ENCODE measurements around the gene PEX11G.

The PEX11G gene

DNA sequence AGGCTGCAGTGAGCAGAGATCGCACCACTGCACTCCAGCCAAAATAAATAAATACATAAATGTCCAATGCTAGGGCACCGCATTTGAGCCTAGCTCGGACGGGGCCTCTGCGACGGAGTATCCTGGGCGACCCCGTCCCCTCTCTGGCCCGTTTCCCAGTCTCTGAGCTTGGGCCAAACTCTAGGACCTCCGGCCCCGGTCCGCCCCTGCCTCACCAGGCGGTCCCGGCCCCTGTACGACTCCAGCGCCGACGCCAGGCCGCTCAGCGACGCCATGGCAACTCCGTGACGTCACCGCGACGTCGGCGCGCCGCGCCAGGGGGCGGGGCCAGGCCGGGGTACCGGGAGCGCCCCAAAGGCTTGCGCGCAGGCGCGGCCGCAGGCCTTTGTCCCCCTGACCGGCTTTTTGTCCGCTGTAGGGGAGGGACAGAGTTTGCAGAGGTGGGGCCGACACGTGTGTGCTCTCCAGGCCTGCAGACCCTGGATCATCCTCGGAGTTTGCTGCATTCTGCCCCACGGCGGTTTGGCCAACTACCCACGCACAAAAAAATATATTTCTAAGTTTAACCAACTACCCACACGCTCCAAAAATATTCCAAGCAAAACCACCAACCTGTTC lies at the start of gene PEX11G:
PEX11G (minus strand) TSS at position 300 of the 618 bp plus-strand sequence; CDS start at position 275, 25 bp downstream.
- peak; percentile 91 to 93 for DNase-seq

DNA sequence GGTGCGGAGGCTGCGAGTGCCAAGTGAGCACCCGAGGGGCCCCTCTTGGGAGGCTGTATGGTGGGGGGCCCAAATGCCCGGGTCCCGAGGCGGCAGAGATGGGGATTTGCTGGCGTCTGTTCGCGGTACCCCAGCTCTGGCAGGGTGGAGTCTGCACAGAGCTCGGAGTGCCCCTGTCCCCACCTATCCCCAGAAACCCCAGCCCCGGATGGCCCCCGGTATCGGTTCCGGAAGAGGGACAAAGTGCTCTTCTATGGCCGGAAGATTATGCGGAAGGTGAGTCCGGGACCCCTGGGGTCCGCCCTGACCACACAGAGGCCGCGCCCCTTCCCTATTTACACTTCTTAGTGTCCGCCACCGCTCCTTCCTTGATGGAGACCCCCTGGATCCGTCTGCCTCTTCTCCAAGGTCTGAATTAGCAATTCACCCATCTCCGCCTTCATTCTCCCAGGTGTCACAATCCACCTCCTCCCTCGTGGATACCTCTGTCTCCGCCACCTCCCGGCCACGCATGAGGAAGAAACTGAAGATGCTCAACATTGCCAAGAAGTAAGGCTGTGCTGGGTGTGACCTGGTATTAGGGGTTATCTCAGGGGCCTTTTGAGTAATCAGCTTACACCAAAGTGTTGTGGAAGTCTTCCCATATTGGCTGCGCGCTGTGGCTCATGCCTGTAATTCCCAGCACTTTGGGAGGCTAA lies 47.3 kb upstream of the PEX11G start:
- no peak for DNase-seq

DNA sequence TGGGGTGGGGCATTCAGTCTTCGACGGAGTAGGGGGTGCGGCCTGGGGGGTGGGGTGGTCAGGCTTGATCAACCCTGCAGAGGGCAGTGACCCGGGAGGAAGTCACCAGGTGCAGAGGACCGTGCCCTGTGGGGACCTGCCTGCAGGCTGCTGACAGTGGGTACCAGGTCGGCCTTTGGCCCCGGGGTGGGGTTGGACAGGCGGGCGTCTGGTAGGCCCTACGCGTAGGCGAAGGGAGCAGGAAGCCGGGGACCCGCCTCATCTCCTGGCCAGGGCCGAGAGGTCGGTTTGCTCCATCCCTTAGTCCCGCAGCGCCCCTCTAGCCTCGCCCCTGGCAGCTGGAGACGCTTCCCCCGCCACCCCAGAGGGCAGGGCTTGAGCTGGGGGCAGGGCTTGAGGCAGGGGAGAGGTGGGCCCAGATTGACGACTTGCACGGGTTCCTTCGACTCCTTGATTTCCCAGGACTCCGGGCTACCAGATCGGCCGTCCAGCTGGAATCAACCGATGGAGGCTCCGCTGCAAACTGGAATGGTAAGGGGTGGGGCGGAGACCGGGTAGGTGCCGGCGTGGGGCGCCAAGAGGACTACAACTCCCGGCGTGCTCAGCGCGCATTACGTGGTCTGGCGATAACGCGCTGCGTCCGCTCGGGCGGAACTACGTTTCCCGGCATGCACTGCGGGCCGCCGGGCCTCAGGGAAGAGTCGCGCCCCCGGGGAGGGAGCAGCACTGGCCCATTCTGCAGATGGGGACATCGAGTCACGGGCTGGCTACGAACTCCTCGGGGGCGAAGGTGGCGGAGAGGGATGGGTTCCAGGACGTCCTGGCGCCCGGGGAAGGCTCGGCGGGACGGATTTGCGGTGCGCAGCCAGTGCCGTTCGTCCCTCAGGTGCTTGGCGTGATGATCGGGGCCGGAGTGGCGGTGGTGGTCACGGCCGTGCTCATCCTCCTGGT lies 46.5 kb upstream of the PEX11G start, which contains the start of gene PNPLA6:
PNPLA6 (plus strand) TSS at position 671 of the 951 bp plus-strand sequence; CDS start at position 743, 72 bp downstream.
- peak; percentile 94 to 95 for DNase-seq

DNA sequence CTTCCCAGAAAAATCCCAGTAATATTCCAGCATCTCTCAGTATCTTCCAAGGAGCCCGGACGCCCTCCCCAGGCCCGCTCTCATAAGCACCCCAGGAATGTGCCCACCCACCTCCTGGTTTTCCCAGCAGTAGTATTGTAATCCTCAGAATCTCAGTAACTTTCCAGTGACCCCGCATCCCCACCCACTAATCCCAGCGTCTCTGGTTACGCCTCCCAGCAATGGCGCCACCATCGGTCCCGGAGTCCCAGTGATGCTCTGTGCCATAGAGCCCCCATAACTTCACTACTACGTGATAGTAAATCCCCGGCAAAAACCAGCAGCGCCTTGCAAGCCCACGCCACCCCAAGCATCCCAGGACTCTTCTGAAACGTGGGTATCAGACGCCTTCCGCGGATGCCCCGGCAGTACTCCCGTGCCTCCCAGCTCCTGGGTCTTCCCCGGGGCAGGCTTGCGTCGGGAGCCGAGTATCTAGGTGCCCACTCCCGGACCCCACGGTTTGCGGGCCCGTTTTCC lies 45.8 kb upstream of the PEX11G start:
- DNase-seq = peak; percentile 54 to 65

DNA sequence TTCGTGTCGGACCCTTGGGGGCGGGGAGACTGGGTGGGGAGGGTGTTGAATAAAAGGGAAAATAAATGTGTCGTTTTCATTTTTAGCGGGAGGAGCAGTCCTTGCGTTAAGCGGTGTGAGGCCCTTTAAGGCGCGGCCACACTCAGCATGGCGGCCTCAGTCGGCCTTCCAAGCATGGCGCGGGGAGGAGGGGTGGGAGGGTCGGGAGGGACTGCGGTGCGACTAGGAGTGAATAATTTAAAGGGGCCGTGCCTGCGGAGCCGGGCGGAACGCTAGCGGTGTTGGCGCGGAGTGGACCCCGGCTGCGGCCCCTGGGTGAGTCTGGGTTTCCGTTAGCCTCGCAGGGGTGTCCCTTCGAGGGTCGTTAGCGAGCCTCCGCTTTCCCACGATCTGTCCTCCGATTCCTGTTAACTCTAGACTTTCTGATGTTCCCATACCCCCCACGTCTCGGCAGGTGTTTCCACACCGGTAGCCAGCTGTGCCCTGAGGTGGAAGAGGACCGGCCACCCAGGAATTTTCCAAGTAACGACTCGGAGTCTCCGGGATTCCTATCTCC lies 45.2 kb upstream of the PEX11G start:
- peak; percentile 81 to 84 for DNase-seq

DNA sequence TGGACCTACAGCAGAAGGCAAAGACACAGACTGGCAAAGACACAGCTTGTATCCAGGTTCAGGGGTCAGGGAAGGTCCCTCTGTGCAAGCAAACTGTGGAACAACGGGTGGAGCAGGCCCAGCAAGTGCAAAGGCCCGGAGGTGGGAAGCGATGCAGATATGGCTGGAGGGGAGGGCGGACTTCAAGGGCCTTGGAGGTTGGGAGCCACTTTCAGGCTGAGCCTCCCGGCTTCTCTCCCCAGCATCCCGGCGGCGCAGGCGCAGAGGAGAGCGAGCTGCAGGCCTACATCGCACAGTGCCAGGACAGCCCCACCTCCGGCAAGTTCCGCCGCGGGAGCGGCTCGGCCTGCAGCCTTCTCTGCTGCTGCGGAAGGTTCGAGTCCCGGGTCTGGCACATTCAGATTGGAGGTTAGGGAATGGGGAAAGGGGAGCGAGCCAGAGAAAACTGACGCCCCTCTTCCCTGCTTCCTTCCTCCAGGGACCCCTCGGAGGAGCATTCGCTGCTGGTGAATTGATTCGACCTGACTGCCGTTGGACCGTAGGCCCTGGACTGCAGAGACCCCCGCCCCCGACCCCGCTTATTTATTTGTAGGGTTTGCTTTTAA lies 44.5 kb upstream of the PEX11G start:
- peak in 1 of 2 experiments; percentile 9 for DNase-seq

DNA sequence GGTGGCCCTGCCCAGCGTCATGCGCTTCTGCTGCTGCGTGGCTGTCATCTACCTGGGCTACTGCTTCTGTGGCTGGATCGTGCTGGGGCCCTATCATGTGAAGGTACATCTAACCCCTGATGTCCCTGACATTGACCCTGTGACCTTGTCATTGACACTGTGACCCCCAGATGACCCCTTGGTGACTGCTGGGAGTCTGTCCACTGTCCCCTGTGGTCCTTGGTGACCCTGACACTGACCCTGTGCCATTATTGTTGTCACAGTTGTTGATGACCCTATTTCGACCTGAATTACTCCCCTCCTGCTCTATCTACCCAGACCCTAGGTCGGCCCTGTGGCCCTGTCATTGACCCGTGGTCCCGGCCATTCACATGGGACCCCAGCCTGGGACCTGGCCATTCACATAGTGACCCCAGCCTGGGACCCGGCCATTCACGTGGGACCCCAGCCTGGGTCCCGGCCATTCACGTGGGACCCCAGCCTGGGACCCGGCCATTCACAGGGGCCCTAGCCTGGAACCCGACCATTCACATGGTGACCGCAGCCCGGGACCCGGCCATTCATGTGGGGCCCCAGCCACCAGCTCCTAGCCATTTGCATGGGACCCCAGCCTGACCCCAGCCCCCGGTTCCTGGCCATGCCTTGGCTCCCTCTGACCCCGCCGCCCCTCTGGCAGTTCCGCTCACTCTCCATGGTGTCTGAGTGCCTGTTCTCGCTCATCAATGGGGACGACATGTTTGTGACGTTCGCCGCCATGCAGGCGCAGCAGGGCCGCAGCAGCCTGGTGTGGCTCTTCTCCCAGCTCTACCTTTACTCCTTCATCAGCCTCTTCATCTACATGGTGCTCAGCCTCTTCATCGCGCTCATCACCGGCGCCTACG lies 41.0 kb upstream of the PEX11G start:
- DNase-seq = no peak

DNA sequence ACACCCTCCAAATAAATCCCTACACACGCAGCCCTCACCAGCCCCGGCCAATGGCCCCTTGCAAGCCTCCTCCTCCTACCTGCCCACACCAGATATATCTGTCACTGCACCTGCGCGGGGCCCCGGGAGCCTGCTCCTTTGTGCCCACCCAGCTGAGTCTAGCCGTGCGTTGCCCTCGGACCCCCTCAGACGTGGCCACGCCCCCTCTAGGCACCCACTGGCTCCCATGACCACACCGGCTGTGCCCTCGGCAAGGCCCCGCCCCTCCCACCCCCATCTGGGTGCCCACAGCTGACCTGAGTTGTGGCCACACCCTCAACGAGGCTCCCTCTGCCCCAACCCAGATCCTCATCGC lies 40.4 kb upstream of the PEX11G start:
- DNase-seq = no peak

DNA sequence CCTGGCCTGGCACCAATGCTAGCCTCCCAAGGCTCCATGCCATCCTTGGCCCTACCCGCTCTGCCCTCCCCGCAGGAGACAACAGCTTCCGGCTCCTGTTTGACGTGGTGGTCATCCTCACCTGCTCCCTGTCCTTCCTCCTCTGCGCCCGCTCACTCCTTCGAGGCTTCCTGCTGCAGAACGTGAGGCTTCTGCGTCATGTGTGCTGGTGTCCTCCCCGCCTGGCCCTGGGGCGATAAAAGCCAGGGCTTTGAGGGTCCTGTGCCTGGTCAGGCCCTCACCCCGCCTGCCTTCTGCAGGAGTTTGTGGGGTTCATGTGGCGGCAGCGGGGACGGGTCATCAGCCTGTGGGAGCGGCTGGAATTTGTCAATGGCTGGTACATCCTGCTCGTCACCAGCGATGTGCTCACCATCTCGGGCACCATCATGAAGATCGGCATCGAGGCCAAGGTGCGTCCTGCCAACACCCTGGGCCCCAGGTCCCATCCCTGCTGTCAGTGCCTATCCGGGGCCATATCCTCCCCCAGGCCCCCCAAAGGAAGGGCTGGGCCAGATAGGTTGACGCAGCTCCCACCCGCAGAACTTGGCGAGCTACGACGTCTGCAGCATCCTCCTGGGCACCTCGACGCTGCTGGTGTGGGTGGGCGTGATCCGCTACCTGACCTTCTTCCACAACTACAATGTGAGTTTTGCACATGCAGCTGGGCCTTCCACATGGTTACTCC lies 39.8 kb upstream of the PEX11G start:
- no peak for DNase-seq

DNA sequence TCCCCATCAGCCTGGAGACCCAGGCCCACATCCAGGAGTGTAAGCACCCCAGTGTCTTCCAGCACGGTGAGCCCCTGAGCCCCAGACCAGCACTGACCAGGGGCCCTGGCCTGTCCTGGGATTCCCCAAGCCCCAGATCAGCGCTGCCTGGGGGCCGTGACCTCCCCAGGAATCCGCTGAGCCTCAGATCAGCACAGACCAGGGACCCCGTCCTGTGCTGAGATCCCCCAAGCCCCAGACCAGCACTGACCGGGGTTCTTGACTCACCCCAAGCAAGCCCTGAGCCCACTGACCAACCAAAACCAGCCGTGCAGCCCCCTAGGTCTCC lies 39.3 kb upstream of the PEX11G start:
- no peak for DNase-seq

DNA sequence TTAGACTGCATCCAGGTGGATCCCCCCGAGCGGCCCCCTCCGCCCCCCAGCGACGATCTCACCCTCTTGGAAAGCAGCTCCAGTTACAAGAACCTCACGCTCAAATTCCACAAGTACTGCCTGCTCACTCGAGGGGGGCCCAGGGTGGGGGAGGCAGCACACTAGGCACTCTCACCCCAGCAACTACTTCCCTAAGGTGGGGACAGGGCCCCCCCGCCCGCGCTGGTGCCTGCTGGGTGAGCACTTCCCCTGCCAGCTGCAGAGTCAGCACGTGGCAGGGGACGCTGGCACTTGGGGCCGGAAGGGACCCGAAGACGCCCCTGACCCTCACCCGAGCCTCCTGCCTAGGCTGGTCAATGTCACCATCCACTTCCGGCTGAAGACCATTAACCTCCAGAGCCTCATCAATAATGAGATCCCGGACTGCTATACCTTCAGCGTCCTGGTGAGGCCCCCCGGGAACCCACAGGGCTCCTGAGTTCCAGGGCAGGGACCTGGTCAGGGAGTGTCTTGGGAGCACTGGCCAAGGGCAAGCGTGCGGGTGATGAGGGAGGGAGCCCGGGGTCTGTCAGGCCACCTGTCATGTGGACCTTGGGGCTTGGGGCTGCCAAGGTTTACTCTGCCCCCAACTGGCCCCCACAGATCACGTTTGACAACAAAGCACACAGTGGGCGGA lies 38.8 kb upstream of the PEX11G start:
- no peak for DNase-seq

DNA sequence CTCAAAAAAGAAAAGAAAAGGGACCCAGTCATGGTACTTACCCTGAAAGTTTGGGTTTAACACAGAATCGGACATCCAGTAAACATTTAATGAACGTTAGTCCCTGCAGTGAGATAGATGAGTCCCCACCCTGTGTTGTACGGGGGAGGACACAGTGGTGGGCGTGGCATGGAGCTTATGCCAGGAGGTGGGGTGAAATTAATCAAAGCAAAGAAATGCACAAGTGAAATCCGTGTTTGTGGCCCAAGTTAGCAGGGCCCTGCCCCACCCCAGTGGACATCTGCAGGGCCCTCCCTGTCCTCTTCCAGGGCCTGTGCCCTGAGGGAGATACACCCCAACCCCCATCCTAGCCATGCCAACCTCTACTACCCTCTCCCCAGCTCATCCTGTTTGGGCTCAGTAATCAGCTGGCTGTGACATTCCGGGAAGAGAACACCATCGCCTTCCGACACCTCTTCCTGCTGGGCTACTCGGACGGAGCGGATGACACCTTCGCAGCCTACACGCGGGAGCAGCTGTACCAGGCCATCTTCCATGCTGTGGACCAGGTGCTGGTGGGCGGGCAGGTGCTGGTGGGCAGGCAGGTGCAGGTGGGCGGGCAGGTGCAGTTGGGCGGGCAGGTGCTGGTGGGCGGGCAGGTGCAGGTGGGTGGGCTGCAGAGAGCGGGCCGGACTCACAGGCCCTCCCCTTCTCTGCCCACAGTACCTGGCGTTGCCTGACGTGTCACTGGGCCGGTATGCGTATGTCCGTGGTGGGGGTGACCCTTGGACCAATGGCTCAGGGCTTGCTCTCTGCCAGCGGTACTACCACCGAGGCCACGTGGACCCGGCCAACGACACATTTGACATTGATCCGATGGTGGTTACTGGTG lies 37.5 kb upstream of the PEX11G start:
- DNase-seq = no peak

DNA sequence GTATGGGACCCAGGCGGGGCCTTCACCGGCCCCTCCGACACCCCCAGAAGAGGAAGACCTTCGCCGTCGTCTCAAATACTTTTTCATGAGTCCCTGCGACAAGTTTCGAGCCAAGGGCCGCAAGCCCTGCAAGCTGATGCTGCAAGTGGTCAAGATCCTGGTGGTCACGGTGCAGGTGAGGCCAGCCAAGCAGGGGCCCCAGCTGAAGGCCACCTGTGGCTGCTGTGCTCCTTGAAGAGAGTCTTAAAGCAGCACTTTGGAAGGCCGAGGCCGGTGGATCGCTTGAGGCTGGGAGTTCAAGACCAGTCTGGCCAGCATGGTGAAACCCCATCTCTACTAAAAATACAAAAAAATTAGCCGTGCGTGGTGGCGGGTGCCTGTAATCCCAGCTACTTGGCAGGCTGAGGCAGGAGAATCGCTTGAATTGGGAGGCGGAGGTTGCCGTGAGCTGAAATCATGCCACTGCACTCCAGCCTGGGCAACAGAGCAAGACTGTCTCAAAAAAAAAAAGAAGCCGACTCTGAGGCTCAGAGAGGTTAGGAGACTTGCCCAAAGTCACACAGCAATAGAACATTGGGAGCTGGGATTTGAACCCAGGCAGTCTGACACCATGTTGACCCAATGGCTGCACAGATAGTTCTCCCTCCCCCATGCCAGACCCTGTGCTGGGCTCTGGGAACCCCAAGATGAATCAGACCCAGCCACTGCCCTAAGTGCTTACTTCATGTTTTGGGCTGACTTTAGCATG lies 36.3 kb upstream of the PEX11G start:
- DNase-seq = no peak

DNA sequence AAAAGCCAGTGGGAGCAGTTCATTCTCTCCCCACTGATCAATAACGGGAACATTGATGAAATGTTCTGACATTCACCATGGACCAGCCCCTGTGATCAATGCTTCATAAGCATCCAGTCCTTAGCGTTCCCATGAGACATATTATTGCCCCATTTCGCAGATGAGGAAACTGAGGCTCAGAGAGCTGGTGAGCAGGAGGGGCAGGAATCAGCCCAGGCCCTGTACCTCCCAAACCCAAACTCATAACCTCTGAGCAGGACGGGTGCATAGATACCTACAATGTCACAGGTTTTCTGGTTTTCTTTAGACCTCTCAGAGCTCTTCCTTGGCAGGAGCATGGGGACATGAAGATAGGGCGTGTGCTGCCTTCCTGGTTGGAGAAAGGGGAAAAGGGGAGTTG lies 35.7 kb upstream of the PEX11G start:
- DNase-seq = no peak

DNA sequence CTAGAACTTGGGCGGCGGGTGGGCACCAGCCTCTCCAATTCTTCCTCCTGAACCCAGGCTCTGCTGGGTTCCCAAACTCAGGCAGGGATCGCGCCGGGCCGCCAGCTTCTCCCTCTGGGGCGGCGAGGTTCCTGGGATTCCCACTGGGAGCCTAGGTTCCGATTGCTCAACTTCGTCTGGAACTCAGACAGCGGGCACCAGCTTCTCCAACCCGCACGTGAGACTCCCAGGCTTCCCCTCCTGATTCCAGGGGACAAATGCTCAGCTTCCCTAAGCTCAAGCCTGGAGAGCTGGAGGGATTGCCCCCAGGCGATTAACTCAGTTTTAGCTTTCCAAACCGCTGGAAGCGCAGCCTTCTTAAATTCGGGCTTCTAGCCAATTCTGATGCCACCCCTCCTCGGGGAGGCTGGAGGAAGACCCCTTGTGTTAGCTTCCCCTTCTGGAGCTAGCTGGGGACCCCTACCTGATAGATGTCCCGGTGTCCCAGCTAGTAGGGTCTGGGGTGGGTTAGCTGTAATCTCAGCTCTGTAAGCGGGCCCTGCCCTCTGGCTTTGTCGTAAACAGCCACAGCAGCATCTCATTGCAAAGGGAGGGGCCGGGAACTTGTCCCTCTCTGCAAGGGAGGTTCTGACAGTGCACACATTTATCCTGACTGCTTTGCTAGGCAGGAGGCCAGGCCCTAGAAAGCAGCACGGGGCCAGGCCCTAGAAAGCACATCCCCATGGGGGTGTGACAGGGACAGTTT lies 34.3 kb upstream of the PEX11G start:
- DNase-seq = no peak

DNA sequence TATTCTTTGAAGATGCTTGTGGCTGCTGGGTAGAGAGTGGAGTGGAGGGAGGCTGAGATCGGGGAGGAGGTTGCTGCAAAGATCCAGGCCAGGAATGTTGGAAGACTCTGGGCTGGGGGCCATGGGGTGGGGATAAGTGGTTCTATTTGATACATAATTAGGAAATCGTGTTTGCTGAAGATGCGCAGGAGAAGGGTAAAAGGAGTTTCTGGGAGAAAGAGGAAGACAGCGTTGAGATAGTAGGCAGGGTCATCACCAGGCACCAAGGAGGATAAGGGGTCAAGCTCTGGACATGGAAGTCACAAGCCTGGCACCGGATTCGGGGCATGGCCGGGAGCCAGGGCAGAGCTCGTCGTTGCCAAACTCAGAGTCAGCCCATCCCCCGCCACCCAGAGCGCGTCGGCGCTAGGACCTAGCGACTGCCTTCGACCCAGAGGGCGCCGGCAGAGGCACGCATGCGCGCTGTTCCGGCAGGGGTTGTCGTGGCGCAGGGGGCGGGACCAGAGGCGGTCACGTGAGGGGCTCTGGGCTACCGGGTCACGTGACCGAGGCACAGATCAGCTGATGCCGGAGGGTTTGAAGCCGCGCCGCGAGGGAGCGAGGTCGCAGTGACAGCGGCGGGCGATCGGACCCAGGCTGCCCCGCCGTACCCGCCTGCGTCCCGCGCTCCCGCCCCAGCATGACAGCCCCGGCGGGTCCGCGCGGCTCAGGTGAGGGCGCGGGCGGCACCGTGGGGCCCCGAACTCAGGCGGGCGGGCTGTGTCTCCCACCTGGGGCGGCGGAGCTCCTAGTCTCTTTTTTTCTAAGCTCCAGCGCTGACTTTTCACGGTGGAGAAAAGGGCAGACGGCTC lies 33.5 kb upstream of the PEX11G start, which contains the start of gene MCOLN1:
MCOLN1 (plus strand) TSS at position 553 of the 851 bp plus-strand sequence; CDS start at position 680, 127 bp downstream.
- DNase-seq = peak; percentile 100

Measured in activated CD4-positive, alpha-beta T cell treated with anti-CD3 and anti-CD28 coated beads, Interleukin-2, amount 50 U/mL, for 48 hours (primary cell).